ENCODE results near the gene RELL1.
A peak's percentile ranks its signal among the peaks of the same experiment; 100 is the strongest.

The RELL1 gene

DNA sequence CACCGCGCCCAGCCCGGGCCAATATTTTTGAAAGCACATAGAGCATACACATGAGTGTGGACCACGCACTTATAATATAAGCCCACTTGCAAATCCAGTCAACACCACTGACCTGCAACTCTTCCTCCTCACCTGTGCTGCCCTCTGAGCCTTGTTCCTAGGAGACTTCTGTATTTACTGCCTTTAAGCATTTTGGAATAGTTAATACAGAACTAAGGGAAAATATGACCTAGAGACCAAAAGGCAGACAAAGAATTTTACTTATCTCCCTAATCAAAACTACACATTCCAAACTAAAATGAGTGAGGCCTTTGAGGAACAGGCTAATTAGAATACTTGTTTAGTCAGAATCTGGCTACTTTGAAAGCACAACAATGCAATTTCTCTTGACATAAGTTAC lies 89.1 kb downstream of the RELL1 start:
- DNase-seq = no peak

DNA sequence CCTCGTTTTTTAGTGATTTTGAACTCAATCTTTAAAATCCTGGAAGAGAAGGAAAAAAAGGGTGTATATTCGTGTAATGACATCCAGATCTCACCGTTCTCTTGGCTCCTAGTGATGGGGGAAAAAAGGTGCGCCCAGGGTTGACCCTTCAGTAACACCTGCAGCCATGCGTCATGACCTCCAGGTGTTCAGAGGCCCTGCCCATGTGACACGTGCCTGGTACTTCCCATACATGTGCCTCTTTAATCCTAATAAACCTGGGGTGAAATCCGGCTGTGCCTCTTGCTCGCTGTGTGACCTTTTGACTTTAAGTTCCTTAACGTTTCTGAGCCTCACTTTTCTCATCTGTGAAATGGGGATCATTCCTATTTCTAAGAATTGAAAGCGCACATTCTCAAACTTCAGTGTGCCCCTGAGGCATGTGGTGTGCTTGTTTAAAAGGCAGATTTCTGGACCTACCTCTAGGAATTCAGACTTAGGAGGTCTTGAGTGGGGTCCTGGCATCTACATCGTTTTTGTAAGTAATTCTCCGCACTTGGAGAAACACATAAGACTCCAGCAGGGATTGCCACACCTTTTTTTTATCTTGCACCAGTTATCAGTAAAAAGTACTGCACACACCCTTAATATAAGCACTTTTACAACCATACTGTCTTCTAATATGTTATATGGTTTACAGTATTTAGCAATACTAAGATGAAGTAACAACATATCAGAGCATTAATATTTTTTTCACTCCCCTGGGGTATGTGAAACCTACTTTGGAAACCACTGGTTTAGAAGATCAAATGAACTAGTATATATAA lies 90.1 kb downstream of the RELL1 start:
- DNase-seq = no peak

GRCh38 chr4:37594099-37594498 lies 92.1 kb downstream of the RELL1 start:
- no peak for DNase-seq

- DNase-seq = no peak
Observed at GRCh38 chr4:37591349-37591748, 94.8 kb downstream of the RELL1 start.

GRCh38 chr4:37590016-37590415 lies 96.2 kb downstream of the RELL1 start:
- no peak for DNase-seq

DNA sequence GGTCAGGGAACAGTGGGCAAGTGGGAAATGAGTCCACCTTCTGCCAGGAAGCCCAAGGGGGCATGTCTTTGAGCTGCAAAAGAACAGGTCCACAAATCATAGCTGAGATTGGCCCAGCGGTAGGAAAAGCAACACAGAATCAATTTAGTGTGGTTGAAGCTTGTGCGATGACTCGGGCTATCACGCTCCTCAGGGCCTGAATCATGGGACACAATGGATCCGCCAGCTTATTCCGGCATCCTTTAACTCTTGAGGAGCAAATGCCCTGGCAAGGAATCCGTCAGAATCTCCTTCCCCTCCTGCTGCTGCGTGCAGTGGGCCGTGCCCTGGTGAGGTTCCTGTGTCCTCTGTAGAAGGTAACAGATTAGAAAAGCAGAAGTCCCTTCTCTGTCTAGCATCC lies 98.0 kb downstream of the RELL1 start:
- no peak for DNase-seq

- DNase-seq = no peak
Observed at GRCh38 chr4:37586194-37586593, 100.0 kb downstream of the RELL1 start.

- DNase-seq = no peak
Observed at GRCh38 chr4:37584493-37585060, 101.6 kb downstream of the RELL1 start.

DNA sequence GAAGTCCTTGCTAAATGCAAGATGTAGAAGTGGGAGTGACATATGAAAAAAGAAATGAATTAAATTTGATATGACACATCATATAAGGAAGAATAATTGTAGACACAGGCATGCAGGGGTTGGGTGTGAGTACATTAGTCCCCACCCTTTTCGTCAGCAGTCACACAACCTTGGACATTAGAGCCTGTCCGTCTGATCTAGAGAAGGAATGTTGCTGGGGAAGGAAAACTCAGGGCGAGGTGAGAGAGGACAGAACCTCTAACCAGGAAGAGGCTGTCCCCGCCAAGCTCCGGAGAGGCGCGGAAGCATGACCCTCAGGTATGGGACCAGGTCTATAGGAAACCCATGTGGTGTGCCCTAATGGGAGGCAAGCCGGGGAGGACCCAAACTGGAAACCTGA lies 102.1 kb downstream of the RELL1 start:
- no peak for DNase-seq

GRCh38 chr4:37573566-37573965 lies 112.6 kb downstream of the RELL1 start:
- DNase-seq = no peak

- peak; percentile 24 to 45 for DNase-seq
Observed at GRCh38 chr4:37568489-37568888, 117.7 kb downstream of the RELL1 start.

GRCh38 chr4:37567836-37568235 lies 118.3 kb downstream of the RELL1 start:
- peak in 1 of 2 donors; percentile 47 for DNase-seq

DNA sequence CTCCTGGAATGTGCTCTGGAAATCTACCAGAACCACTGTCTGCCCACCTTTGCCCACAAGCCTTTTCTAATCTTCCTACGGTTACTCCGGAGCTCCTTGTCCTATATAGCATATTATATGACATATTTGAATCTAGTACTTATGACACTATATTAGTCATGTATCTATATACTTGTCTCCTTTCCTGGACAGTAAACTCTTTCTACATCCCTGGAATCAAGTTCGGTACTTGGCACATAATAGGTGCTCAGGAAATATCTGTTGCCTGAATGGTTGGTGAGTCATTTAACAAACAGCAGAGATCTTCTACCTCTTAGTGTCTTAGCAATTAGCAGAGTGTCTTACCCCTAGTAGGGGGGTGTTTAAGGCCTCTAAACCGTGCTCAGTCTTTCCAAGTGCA lies 123.6 kb downstream of the RELL1 start:
- no peak for DNase-seq

GRCh38 chr4:37561803-37562207 lies 124.4 kb downstream of the RELL1 start:
- no peak for DNase-seq

GRCh38 chr4:37561196-37561802 lies 124.9 kb downstream of the RELL1 start:
- DNase-seq = no peak
